Fibroblast of lung (primary cell): Measurements from ENCODE around the gene THRB. TPM values are rescaled to one million over a fixed set of nuclear protein-coding genes. Genes with fewer than 3 reads are reported as not detected.

Experiments used
- DNase-seq, 2 donors: peaks; one replicate each; pipeline versions ENCODE4 v3.0.0 to v3.0.0-alpha.2; 2010; ENCODE audit warnings: low read depth in 2 of 2
- H2AFZ ChIP-seq: 2 replicates; pipeline ENCODE4 v1.5.1; 2012; ENCODE audit warnings: low read length, control low read depth, inconsistent platforms
- H3K27ac ChIP-seq: 2 replicates; pipeline ENCODE4 v1.5.1; 2011; ENCODE audit warnings: low read length, control low read depth; ENCODE audit not compliant: insufficient read depth
- H3K27me3 ChIP-seq: 2 replicates; pipeline ENCODE4 v1.5.1; 2011; ENCODE audit warnings: mild to moderate bottlenecking, low read length; ENCODE audit not compliant: control insufficient read depth, insufficient read depth
- H3K36me3 ChIP-seq: 2 replicates; pipeline ENCODE4 v1.5.1; 2011; ENCODE audit warnings: low read length; ENCODE audit not compliant: control insufficient read depth, insufficient read depth
- H3K4me1 ChIP-seq: 2 replicates; pipeline ENCODE4 v1.5.1; 2011; ENCODE audit warnings: low read length; ENCODE audit not compliant: control insufficient read depth, insufficient read depth; ENCODE audit errors: extremely low read depth
- H3K4me2 ChIP-seq: 2 replicates; pipeline ENCODE4 v1.5.1; 2011; ENCODE audit warnings: low read length, control low read depth; ENCODE audit not compliant: insufficient read depth; ENCODE audit errors: extremely low read depth
- H3K4me3 ChIP-seq, 4 experiments: fragments of 200-600 bp in 1 of 4; sonication (generic) in 1 of 4; replicated peaks in 1 of 4; 2 replicates each; pipeline ENCODE4 v1.5.1; 2011 to 2016; ENCODE audit warnings: low read length in 4 of 4, low read depth in 3 of 4, mild to moderate bottlenecking in 3 of 4, control low read depth in 2 of 4, inconsistent platforms in 1 of 4, mixed read lengths in 1 of 4; ENCODE audit not compliant: insufficient read depth in 1 of 4; ENCODE audit errors: control extremely low read depth in 1 of 4
- H3K79me2 ChIP-seq: 2 replicates; pipeline ENCODE4 v1.5.1; 2012; ENCODE audit warnings: mild to moderate bottlenecking, low read length, inconsistent platforms; ENCODE audit not compliant: control insufficient read depth, insufficient read depth
- H3K9ac ChIP-seq: 2 replicates; pipeline ENCODE4 v1.5.1; 2011; ENCODE audit warnings: mild to moderate bottlenecking, low read length, control low read depth; ENCODE audit not compliant: insufficient read depth
- H3K9me3 ChIP-seq: 2 replicates; pipeline ENCODE4 v1.5.1; 2012; ENCODE audit warnings: low read depth, low read length; ENCODE audit not compliant: control insufficient read depth, insufficient read depth
- H4K20me1 ChIP-seq: 2 replicates; pipeline ENCODE4 v1.5.1; 2011; ENCODE audit warnings: low read length; ENCODE audit not compliant: control insufficient read depth, insufficient read depth; ENCODE audit errors: extremely low read depth
- EZH2 ChIP-seq: IDR thresholded peaks from 2 replicates; pipeline ENCODE4 v1.5.1; 2012; ENCODE audit warnings: low read length, control low read depth, mild to moderate bottlenecking; ENCODE audit errors: missing control alignments
- polyA plus RNA-seq, 2 donors: library from polyadenylated mRNA; depleted of rRNA in 1 of 2; stranded (reverse) in 1 of 2; unstranded in 1 of 2; fragments of >200 nt; gene quantifications; 2 replicates each; pipeline ENCODE4 v1.2.1, GENCODE V29; 2011 to 2012; ENCODE audit warnings: missing spikeins in 1 of 2
- total RNA-seq: library from RNA; depleted of rRNA; stranded (reverse); fragments of >200 nt; gene quantifications from 2 replicates; pipeline ENCODE4 v1.2.1, GENCODE V29; 2014
- TF ChIP-seq, protein P1 (sequence below), 2 donors: IDR thresholded peaks in 1 of 2; conservative IDR thresholded peaks in 1 of 2; 1 replicate in 1 of 2; 2 replicates in 1 of 2; pipeline ENCODE4 v1.5.1; 2011 to 2012; ENCODE audit warnings: low read length in 2 of 2, control low read depth in 1 of 2, inconsistent platforms in 1 of 2, low read depth in 1 of 2, mild to moderate bottlenecking in 1 of 2

Gene THRB
- total and polyA plus RNA-seq, 2 donors (not counting 1 experiment from before 2014, with no cell fraction given) = 4.2 to 7.4 TPM

GRCh38 chr3:24520976-24521419 is 26.3 kb upstream of the THRB start:
- TF ChIP-seq, protein P1, sequence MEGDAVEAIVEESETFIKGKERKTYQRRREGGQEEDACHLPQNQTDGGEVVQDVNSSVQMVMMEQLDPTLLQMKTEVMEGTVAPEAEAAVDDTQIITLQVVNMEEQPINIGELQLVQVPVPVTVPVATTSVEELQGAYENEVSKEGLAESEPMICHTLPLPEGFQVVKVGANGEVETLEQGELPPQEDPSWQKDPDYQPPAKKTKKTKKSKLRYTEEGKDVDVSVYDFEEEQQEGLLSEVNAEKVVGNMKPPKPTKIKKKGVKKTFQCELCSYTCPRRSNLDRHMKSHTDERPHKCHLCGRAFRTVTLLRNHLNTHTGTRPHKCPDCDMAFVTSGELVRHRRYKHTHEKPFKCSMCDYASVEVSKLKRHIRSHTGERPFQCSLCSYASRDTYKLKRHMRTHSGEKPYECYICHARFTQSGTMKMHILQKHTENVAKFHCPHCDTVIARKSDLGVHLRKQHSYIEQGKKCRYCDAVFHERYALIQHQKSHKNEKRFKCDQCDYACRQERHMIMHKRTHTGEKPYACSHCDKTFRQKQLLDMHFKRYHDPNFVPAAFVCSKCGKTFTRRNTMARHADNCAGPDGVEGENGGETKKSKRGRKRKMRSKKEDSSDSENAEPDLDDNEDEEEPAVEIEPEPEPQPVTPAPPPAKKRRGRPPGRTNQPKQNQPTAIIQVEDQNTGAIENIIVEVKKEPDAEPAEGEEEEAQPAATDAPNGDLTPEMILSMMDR (conservative IDR thresholded peaks at IDR 0.05 in 1 of 2, IDR thresholded peaks at IDR 0.05 in 1 of 2; ENCODE audit: low read depth in 1 of 2, low read length in 2 of 2) = no peak
- TF ChIP-seq EZH2 = no peak
- no peaks in the 10 kb centered on the region for H3K79me2 ChIP-seq
- no peaks in the 10 kb centered on the region for H3K9me3 ChIP-seq
- DNase-seq = no peak
- H4K20me1 ChIP-seq = no peaks in the 10 kb centered on the region
- no peaks in the 10 kb centered on the region for H3K36me3 ChIP-seq
- H3K4me1 ChIP-seq = no peaks in the 10 kb centered on the region
- H3K4me3 ChIP-seq = peak overlapping the region; percentile 50 to 69 (median 58)
- H3K9ac ChIP-seq = no peak overlapping the region
- no peak overlapping the region for H3K27ac ChIP-seq
- H3K27me3 ChIP-seq = no peaks in the 10 kb centered on the region
- H2AFZ ChIP-seq = peak overlapping the region; percentile 67
- H3K4me2 ChIP-seq = peak overlapping the region; percentile 87

DNA sequence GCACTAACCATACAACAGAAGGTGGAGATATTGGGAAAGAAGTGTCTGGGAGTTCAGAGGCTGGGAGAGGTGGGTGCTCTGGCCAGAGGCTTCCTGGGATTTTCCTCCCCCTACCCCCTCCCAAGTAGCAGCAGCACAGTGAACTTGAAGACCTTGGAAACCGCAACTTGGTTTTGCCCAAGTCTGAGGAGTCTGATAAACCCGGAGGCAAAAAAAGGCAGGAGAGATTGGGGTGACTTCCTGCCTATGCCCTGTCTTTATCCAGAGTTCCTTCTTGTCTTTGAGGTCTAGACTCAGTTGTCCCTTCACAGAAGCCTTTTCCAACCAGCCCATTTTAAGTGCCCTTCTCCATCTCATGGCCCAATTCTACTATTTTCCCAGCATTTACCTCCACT is 25.4 kb upstream of the THRB start:
- no peak overlapping the region for H3K4me2 ChIP-seq
- no peaks in the 10 kb centered on the region for H3K36me3 ChIP-seq
- H3K27ac ChIP-seq = no peak overlapping the region
- TF ChIP-seq EZH2 = no peak
- TF ChIP-seq, protein P1 (conservative IDR thresholded peaks at IDR 0.05 in 1 of 2, IDR thresholded peaks at IDR 0.05 in 1 of 2; ENCODE audit: low read depth in 1 of 2, low read length in 2 of 2) = no peak
- H4K20me1 ChIP-seq = no peaks in the 10 kb centered on the region
- H3K4me3 ChIP-seq = no peak overlapping the region
- no peaks in the 10 kb centered on the region for H3K4me1 ChIP-seq
- no peaks in the 10 kb centered on the region for H3K27me3 ChIP-seq
- no peaks in the 10 kb centered on the region for H3K79me2 ChIP-seq
- DNase-seq = no peak
- no peaks in the 10 kb centered on the region for H3K9me3 ChIP-seq
- H3K9ac ChIP-seq = no peak overlapping the region
- H2AFZ ChIP-seq = no peak overlapping the region

DNA sequence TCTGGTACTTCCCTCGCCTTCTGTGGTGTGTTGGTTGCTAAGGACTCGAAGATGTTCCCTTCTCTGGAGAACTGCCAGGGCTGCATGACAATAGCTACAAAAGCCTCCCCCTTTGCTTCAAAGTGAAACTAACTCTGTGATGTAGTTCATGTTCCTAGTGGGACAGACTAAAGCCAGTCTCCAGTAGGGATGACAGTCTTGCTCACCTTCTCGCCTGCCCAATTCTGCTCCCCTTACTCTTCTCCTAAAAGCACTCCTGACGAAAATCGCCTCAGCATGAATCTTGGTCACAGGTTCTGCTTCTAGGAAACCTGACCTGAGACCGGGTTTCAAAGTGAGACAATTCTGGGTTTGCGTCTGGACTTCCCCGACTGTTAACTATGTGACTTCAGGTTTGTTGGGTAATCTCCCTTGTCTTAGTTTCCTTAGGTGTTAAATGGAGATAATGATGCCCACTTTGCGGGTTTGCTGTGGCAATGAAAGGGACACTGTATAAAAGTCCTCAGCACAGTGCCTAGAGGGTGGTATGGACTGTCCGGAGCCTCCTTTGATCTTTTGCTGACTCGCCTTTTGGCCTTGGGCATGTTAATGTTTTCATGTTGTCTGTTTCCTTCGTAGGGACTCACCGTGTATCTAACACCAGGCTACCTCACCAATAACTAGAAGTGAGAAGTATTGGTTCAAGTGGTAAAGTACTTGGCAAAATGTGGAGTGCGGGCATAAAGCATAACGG is 24.9 kb upstream of the THRB start:
- DNase-seq = no peak
- Histone ChIP-seq H3K27ac (no peak overlapping the region), H3K4me2 (no peak overlapping the region), H3K9me3 (no peaks in the 10 kb centered on the region), H4K20me1 (no peaks in the 10 kb centered on the region), H3K4me1 (no peaks in the 10 kb centered on the region), H3K9ac (no peak overlapping the region), H3K27me3 (no peaks in the 10 kb centered on the region), H3K79me2 (no peaks in the 10 kb centered on the region), H2AFZ (peak overlapping the region; percentile 10), H3K4me3 (no peak overlapping the region), H3K36me3 (no peaks in the 10 kb centered on the region)
- TF ChIP-seq, protein P1 (conservative IDR thresholded peaks at IDR 0.05 in 1 of 2, IDR thresholded peaks at IDR 0.05 in 1 of 2; ENCODE audit: low read depth in 1 of 2, low read length in 2 of 2) = no peak
- TF ChIP-seq EZH2 = no peak
